Neuronal stem cell (in vitro differentiated cells): ENCODE results near the gene TPST1.
"Not testable (repeated sequence)": the region's sequence is repeated elsewhere in the genome, so short reads cannot be mapped to it uniquely, and the experiment has no call there.

Experiments
- DNase-seq: peaks from one replicate; pipeline ENCODE4 v3.0.0-alpha.2; 2013; ENCODE audit warnings: low spot score
- H2AFZ ChIP-seq: one replicate; pipeline ENCODE4 v1.6.1; 2013; ENCODE audit warnings: mild to moderate bottlenecking, low read length, inconsistent platforms
- H2AK5ac ChIP-seq: 2 replicates; pipeline ENCODE4 v1.6.1; 2013; ENCODE audit warnings: low read depth, mild to moderate bottlenecking, inconsistent platforms, low read length, moderate library complexity, mixed read lengths
- H2BK120ac ChIP-seq: 2 replicates; pipeline ENCODE4 v1.6.1; 2013; ENCODE audit warnings: low read depth, mild to moderate bottlenecking, inconsistent platforms, low read length, moderate library complexity, mixed read lengths
- H2BK12ac ChIP-seq: one replicate; pipeline ENCODE4 v1.6.1; 2013; ENCODE audit warnings: low read length, inconsistent platforms
- H2BK15ac ChIP-seq: 2 replicates; pipeline ENCODE4 v1.6.1; 2013; ENCODE audit warnings: mild to moderate bottlenecking, low read length, inconsistent platforms, mixed read lengths
- H2BK5ac ChIP-seq: one replicate; pipeline ENCODE4 v1.6.1; 2013; ENCODE audit warnings: inconsistent platforms, mild to moderate bottlenecking, low read length, moderate library complexity
- H3K14ac ChIP-seq: one replicate; pipeline ENCODE4 v1.6.1; 2013; ENCODE audit warnings: low read length, inconsistent platforms
- H3K18ac ChIP-seq: 2 replicates; pipeline ENCODE4 v1.6.1; 2013; ENCODE audit warnings: low read length, inconsistent platforms
- H3K23ac ChIP-seq: 2 replicates; pipeline ENCODE4 v1.6.1; 2013; ENCODE audit warnings: low read depth, mild to moderate bottlenecking, mixed read lengths, low read length, inconsistent platforms; ENCODE audit not compliant: poor library complexity
- H3K27ac ChIP-seq: replicated peaks from 3 replicates; pipeline ENCODE4 v1.5.1; 2013; ENCODE audit warnings: low read length, inconsistent platforms
- H3K27me3 ChIP-seq, 3 experiments: 2 replicates each; pipeline ENCODE4 v1.6.1; 2013; ENCODE audit warnings: low read length in 3 of 3, mild to moderate bottlenecking in 2 of 3, inconsistent platforms in 1 of 3, low read depth in 1 of 3, mixed read lengths in 1 of 3, moderate library complexity in 1 of 3; ENCODE audit not compliant: control insufficient read depth in 3 of 3, insufficient read depth in 3 of 3
- H3K36me3 ChIP-seq, 2 donors: replicated peaks in 1 of 2; 2 replicates each; pipeline ENCODE4 v1.6.1; 2013; ENCODE audit warnings: low read length in 2 of 2; ENCODE audit not compliant: control insufficient read depth in 2 of 2, insufficient read depth in 2 of 2
- H3K4ac ChIP-seq: 2 replicates; pipeline ENCODE4 v1.6.1; 2013; ENCODE audit warnings: inconsistent platforms, mild to moderate bottlenecking, low read length, moderate library complexity
- H3K4me1 ChIP-seq, 2 donors: 1 replicate in 1 of 2; 2 replicates in 1 of 2; pipeline ENCODE4 v1.6.1; 2013; ENCODE audit warnings: low read length in 2 of 2, low read depth in 1 of 2; ENCODE audit not compliant: control insufficient read depth in 2 of 2, insufficient read depth in 1 of 2
- H3K4me2 ChIP-seq: one replicate; pipeline ENCODE4 v1.6.1; 2013; ENCODE audit warnings: mild to moderate bottlenecking, low read length, inconsistent platforms; ENCODE audit not compliant: insufficient read depth, poor library complexity, severe bottlenecking
- H3K4me3 ChIP-seq, 2 donors: 2 replicates each; pipeline ENCODE4 v1.5.1; 2013; ENCODE audit warnings: low read length in 2 of 2, mild to moderate bottlenecking in 2 of 2, inconsistent platforms in 1 of 2, moderate library complexity in 1 of 2
- H3K79me1 ChIP-seq: one replicate; pipeline ENCODE4 v1.6.1; 2013; ENCODE audit warnings: low read depth, mild to moderate bottlenecking, inconsistent platforms, low read length, moderate library complexity
- H3K9ac ChIP-seq: one replicate; pipeline ENCODE4 v1.6.1; 2013; ENCODE audit warnings: mild to moderate bottlenecking, low read depth, low read length, inconsistent platforms; ENCODE audit not compliant: poor library complexity
- H3K9me3 ChIP-seq, 2 donors: replicated peaks in 1 of 2; 2 replicates each; pipeline versions ENCODE3 to v1.6.1; 2013; ENCODE audit warnings: low read length in 2 of 2, mild to moderate bottlenecking in 2 of 2, inconsistent platforms in 1 of 2, low read depth in 1 of 2, mixed read lengths in 1 of 2, moderate library complexity in 1 of 2; ENCODE audit not compliant: control insufficient read depth in 2 of 2, insufficient read depth in 1 of 2
- H4K8ac ChIP-seq: one replicate; pipeline ENCODE4 v1.6.1; 2013; ENCODE audit warnings: low read depth, mild to moderate bottlenecking, inconsistent platforms, low read length, moderate library complexity
- H4K91ac ChIP-seq: one replicate; pipeline ENCODE4 v1.6.1; 2013; ENCODE audit warnings: low read length, low read depth, mild to moderate bottlenecking, inconsistent platforms; ENCODE audit not compliant: poor library complexity
- WGBS, 2 donors: extraction: QIAGEN DNeasy Blood & Tissue Kit; methylation state at CpG; one replicate each; pipeline ENCODE4 v1.1.7; 2013; ENCODE audit warnings: missing lambda C conversion rate in 2 of 2, mixed read lengths in 1 of 2; ENCODE audit not compliant: insufficient read length in 2 of 2, insufficient replicate concordance in 1 of 2; ENCODE audit errors: extremely low coverage in 2 of 2; 5-methylcytosine and 5-hydroxymethylcytosine counted together

TPST1 gene

GRCh38 chr7:66399566-66399965 lies 194.4 kb downstream of the TPST1 start:
- Histone ChIP-seq H2BK12ac (no peak overlapping the region), H3K4me3 (no peak overlapping the region), H3K14ac (no peak overlapping the region), H3K18ac (no peak overlapping the region), H4K8ac (no peak overlapping the region), H3K27me3 (no peaks in the 10 kb centered on the region), H2AFZ (no peak overlapping the region), H3K23ac (no peak overlapping the region), H3K36me3 (peaks cover 2 to 62% of the 10 kb centered on the region in 2 donors), H3K4ac (no peak overlapping the region), H3K27ac (no peak overlapping the region), H3K4me1 (no peaks in the 10 kb centered on the region), H3K9me3 (peaks cover 0 to 6% of the 10 kb centered on the region in 2 donors), H3K9ac (no peak overlapping the region), H3K4me2 (no peak overlapping the region), H4K91ac (no peak overlapping the region), H2AK5ac (no peak overlapping the region), H3K79me1 (no peaks in the 10 kb centered on the region), H2BK120ac (no peak overlapping the region), H2BK5ac (no peak overlapping the region), H2BK15ac (no peak overlapping the region)
- no peak for DNase-seq

- no peaks in the 10 kb centered on the region for H3K27me3 ChIP-seq
- no peak overlapping the region for H2BK5ac ChIP-seq
- H2BK15ac ChIP-seq, result no peak overlapping the region
- no peaks in the 10 kb centered on the region for H3K4me1 ChIP-seq
- peaks cover 2 to 59% of the 10 kb centered on the region in 2 donors for H3K36me3 ChIP-seq
- no peak overlapping the region for H2AK5ac ChIP-seq
- H4K91ac ChIP-seq, result no peak overlapping the region
- no peak overlapping the region for H3K4ac ChIP-seq
- H3K79me1 ChIP-seq, result no peaks in the 10 kb centered on the region
- no peak overlapping the region for H4K8ac ChIP-seq
- no peak overlapping the region for H2AFZ ChIP-seq
- H3K14ac ChIP-seq, result no peak overlapping the region
- no CpG with 5 or more reads among the region's 3 CpGs for WGBS, 2 donors
- H3K9ac ChIP-seq, result no peak overlapping the region
- no peak overlapping the region for H3K4me2 ChIP-seq
- no peak overlapping the region for H3K27ac ChIP-seq
- no peak overlapping the region for H2BK12ac ChIP-seq
- H3K9me3 ChIP-seq, result peaks cover 0 to 6% of the 10 kb centered on the region in 2 donors
- no peak overlapping the region for H3K4me3 ChIP-seq
- no peak overlapping the region for H3K18ac ChIP-seq
- H2BK120ac ChIP-seq, result no peak overlapping the region
- no peak for DNase-seq
- no peak overlapping the region for H3K23ac ChIP-seq
These were observed 195.3 kb downstream of the TPST1 start for GRCh38 chr7:66400400-66400799.

GRCh38 chr7:66401126-66401525 lies 196.0 kb downstream of the TPST1 start:
- not testable (repeated sequence) for H3K9ac ChIP-seq, H3K9me3 ChIP-seq, H2AK5ac ChIP-seq, H3K14ac ChIP-seq, H3K27me3 ChIP-seq, H3K4me3 ChIP-seq, H2BK120ac ChIP-seq, H3K23ac ChIP-seq, H3K27ac ChIP-seq, H2BK12ac ChIP-seq, H3K18ac ChIP-seq, H3K4me1 ChIP-seq, H2BK15ac ChIP-seq, H3K4me2 ChIP-seq, H3K4ac ChIP-seq, H4K8ac ChIP-seq, DNase-seq, H4K91ac ChIP-seq, H2AFZ ChIP-seq, H3K79me1 ChIP-seq, H2BK5ac ChIP-seq
- WGBS, 2 donors, result no CpG with 5 or more reads among the region's 4 CpGs
- H3K36me3 ChIP-seq, result peaks cover 2 to 55% of the 10 kb centered on the region in 2 donors

GRCh38 chr7:66401932-66402331 lies 196.8 kb downstream of the TPST1 start:
- not testable (repeated sequence) for H3K14ac ChIP-seq, H3K9ac ChIP-seq, H3K4me3 ChIP-seq, H3K4me2 ChIP-seq, H2BK15ac ChIP-seq, H3K23ac ChIP-seq, H3K4ac ChIP-seq, H2BK120ac ChIP-seq, H4K8ac ChIP-seq, H3K18ac ChIP-seq, DNase-seq, H3K79me1 ChIP-seq, H2BK5ac ChIP-seq, H3K27ac ChIP-seq, H2AFZ ChIP-seq, H3K4me1 ChIP-seq, H2AK5ac ChIP-seq, H4K91ac ChIP-seq, H2BK12ac ChIP-seq, H3K9me3 ChIP-seq, H3K27me3 ChIP-seq
- no CpG with 5 or more reads among the region's 3 CpGs for WGBS, 2 donors
- peaks cover 2 to 53% of the 10 kb centered on the region in 2 donors for H3K36me3 ChIP-seq
